NCI-H1930 (cell line): ENCODE data around the gene MME.
"Not testable (repeated sequence)": the region's sequence is repeated elsewhere in the genome, so short reads cannot be mapped to it uniquely, and the experiment has no call there.

Source experiments
- DNase-seq, 2 experiments: peaks; one replicate each; lab custom pipeline; 2025; lab: John Stamatoyannopoulos, UW

The MME gene

GRCh38 chr3:155084567-155084966, 4.4 kb downstream of the MME start:
- DNase-seq = no peak

- no peak for DNase-seq
Measured at GRCh38 chr3:155086051-155086450, 5.9 kb downstream of the MME start.

GRCh38 chr3:155088706-155089345, 8.7 kb downstream of the MME start:
- no peak for DNase-seq

- DNase-seq = no peak
Measured at GRCh38 chr3:155089495-155089894, 9.4 kb downstream of the MME start.

GRCh38 chr3:155093261-155093660, 13.1 kb downstream of the MME start:
- no peak for DNase-seq

- DNase-seq = no peak
Measured at GRCh38 chr3:155096303-155097008, 16.3 kb downstream of the MME start.

- no peak for DNase-seq
Measured at GRCh38 chr3:155097009-155097349, 16.9 kb downstream of the MME start.

- DNase-seq = no peak
Measured at GRCh38 chr3:155101398-155101797, 21.3 kb downstream of the MME start.

- no peak for DNase-seq
Measured at GRCh38 chr3:155102329-155102728, 22.2 kb downstream of the MME start.

GRCh38 chr3:155103686-155104085, 23.6 kb downstream of the MME start:
- no peak for DNase-seq

GRCh38 chr3:155106119-155106518, 26.0 kb downstream of the MME start:
- no peak for DNase-seq

- DNase-seq = no peak
Measured at GRCh38 chr3:155110022-155110421, 29.9 kb downstream of the MME start.

GRCh38 chr3:155110996-155111901, 31.1 kb downstream of the MME start:
- no peak for DNase-seq

GRCh38 chr3:155111971-155112370, 31.9 kb downstream of the MME start:
- DNase-seq = no peak

GRCh38 chr3:155112661-155113389, 32.7 kb downstream of the MME start:
- DNase-seq = no peak

GRCh38 chr3:155124745-155125144, 44.6 kb downstream of the MME start:
- DNase-seq = not testable (repeated sequence)

GRCh38 chr3:155129396-155129795, 49.3 kb downstream of the MME start:
- no peak for DNase-seq

- no peak for DNase-seq
Measured at GRCh38 chr3:155130001-155130400, 49.9 kb downstream of the MME start.

- no peak for DNase-seq
Measured at GRCh38 chr3:155131104-155131503, 51.0 kb downstream of the MME start.

- not testable (repeated sequence) for DNase-seq
Measured at GRCh38 chr3:155134311-155134710, 54.2 kb downstream of the MME start.

GRCh38 chr3:155135003-155135402, 54.9 kb downstream of the MME start:
- DNase-seq = no peak

GRCh38 chr3:155138677-155139076, 58.6 kb downstream of the MME start:
- no peak for DNase-seq
